CD4-positive, alpha-beta memory T cell (primary cell): Measurements from ENCODE around the gene PPME1. TPM values are rescaled to one million over a fixed set of nuclear protein-coding genes. Genes with fewer than 3 reads are reported as not detected.

Experiments used
- CTCF ChIA-PET: fragments of 350-600 bp; sonication (Branson Sonifier 250); formaldehyde crosslinking; loops from one replicate; lab custom pipeline; 2021; ENCODE audit warnings: inconsistent platforms; ENCODE audit not compliant: partially characterized antibody; lab: Charles Lee
- POLR2A ChIA-PET: fragments of 350-600 bp; sonication (Branson Sonifier 250); formaldehyde crosslinking; loops from one replicate; lab custom pipeline; 2021; ENCODE audit not compliant: partially characterized antibody; lab: Charles Lee
- DNase-seq, 5 donors: peaks; one replicate each; pipeline versions ENCODE4 v3.0.0 to v3.0.0-alpha.2; 2020 to 2022; ENCODE audit warnings: mixed read lengths in 1 of 5
- H3K27ac ChIP-seq: one replicate; pipeline ENCODE4 v1.7.0; 2013; ENCODE audit warnings: low read depth, low read length
- H3K27me3 ChIP-seq: 2 replicates; pipeline ENCODE4 v1.7.0; 2013; ENCODE audit warnings: mild to moderate bottlenecking, low read length, moderate library complexity; ENCODE audit not compliant: insufficient read depth
- H3K36me3 ChIP-seq: 2 replicates; pipeline ENCODE4 v1.7.0; 2013; ENCODE audit warnings: mild to moderate bottlenecking, low read length, moderate library complexity; ENCODE audit not compliant: insufficient read depth
- H3K4me1 ChIP-seq: 2 replicates; pipeline ENCODE4 v1.7.0; 2013; ENCODE audit warnings: mild to moderate bottlenecking, low read length, moderate library complexity; ENCODE audit not compliant: insufficient read depth
- H3K4me3 ChIP-seq, 2 donors: one replicate each; pipeline ENCODE4 v1.7.0; 2013; ENCODE audit warnings: low read length in 2 of 2, mild to moderate bottlenecking in 1 of 2
- H3K9me3 ChIP-seq, 2 donors: one replicate each; pipeline ENCODE4 v1.7.0; 2013; ENCODE audit warnings: low read length in 2 of 2, control low read depth in 1 of 2; ENCODE audit not compliant: control insufficient read depth in 1 of 2
- H3K27ac Mint-ChIP-seq, 7 donors: one replicate each; pipeline ENCODE4 v1.8.0; 2020 to 2021; ENCODE audit warnings: mixed read lengths in 7 of 7, mild to moderate bottlenecking in 6 of 7, inconsistent platforms in 3 of 7, moderate library complexity in 3 of 7
- H3K27me3 Mint-ChIP-seq, 2 donors: one replicate each; pipeline ENCODE4 v1.8.0; 2020 to 2021; ENCODE audit warnings: mixed read lengths in 2 of 2
- H3K36me3 Mint-ChIP-seq, 2 donors: one replicate each; pipeline ENCODE4 v1.8.0; 2020 to 2021; ENCODE audit warnings: mixed read lengths in 2 of 2, inconsistent platforms in 1 of 2, mild to moderate bottlenecking in 1 of 2
- H3K4me1 Mint-ChIP-seq, 4 donors: one replicate each; pipeline ENCODE4 v1.8.0; 2020 to 2021; ENCODE audit warnings: mixed read lengths in 4 of 4, mild to moderate bottlenecking in 1 of 4
- H3K4me3 Mint-ChIP-seq, 8 donors: one replicate each; pipeline ENCODE4 v1.8.0; 2020 to 2021; ENCODE audit warnings: mixed read lengths in 8 of 8, mild to moderate bottlenecking in 7 of 8, moderate library complexity in 6 of 8, inconsistent platforms in 3 of 8
- H3K9me3 Mint-ChIP-seq, 8 donors: one replicate each; pipeline ENCODE4 v1.8.0; 2020 to 2021; ENCODE audit warnings: mixed read lengths in 8 of 8, mild to moderate bottlenecking in 5 of 8, inconsistent platforms in 3 of 8, moderate library complexity in 1 of 8
- intact Hi-C: fragments of 100-400 bp; cut with micrococcal nuclease; formaldehyde crosslinking; loops from one replicate; pipeline ENCODE4 v1.15.1; 2023
- polyA plus RNA-seq, 2 donors: library from polyadenylated mRNA; unstranded; fragments of 300-500 nt; fragmentation: Illumina TruSeq; gene quantifications; one replicate each; pipeline ENCODE4 v1.2.3, GENCODE V29; 2021
- total RNA-seq, 2 experiments: library from RNA; stranded (reverse); gene quantifications; one replicate each; pipeline ENCODE4 v1.2.3, GENCODE V29; 2021

Gene PPME1
- total and polyA plus RNA-seq, 4 experiments from 2014 or later = 17.3 to 21.9 (median 21.1) TPM

- H3K27me3 ChIP-seq = no peaks in the 10 kb centered on the region
- peak overlapping the region in 1 of 7 donors; percentile 1 for H3K27ac Mint-ChIP-seq
- intact Hi-C loops = loop anchor here (5.0 to 10.0 kb wide), 2 partner anchors 129 to 293 kb away; no protein-coding TSS in a partner anchor
- H3K36me3 Mint-ChIP-seq = peaks cover 16 to 26% of the 10 kb centered on the region in 2 donors
- no peaks in the 10 kb centered on the region for H3K9me3 Mint-ChIP-seq
- peaks cover 3% of the 10 kb centered on the region for H3K36me3 ChIP-seq
- no peaks in the 10 kb centered on the region for H3K9me3 ChIP-seq
- H3K27me3 Mint-ChIP-seq = peaks cover 0 to 4% of the 10 kb centered on the region in 2 donors
- H3K4me3 ChIP-seq = no peak overlapping the region
- H3K4me1 Mint-ChIP-seq = peaks cover 0 to 7% (median 4%) of the 10 kb centered on the region in 4 donors
- CTCF ChIA-PET = interaction anchor here (1.0 kb wide), 1 partner anchor 9 kb away, joined by 3 read pairs; no protein-coding TSS in a partner anchor
- H3K4me1 ChIP-seq = no peaks in the 10 kb centered on the region
- H3K4me3 Mint-ChIP-seq = no peak overlapping the region
- POLR2A ChIA-PET = no interaction called here
- H3K27ac ChIP-seq = no peak overlapping the region
- DNase-seq = no peak
Measured at GRCh38 chr11:74257959-74258553, 87.0 kb downstream of the PPME1 start.

GRCh38 chr11:74262725-74263124 is 91.6 kb downstream of the PPME1 start:
- DNase-seq = no peak

GRCh38 chr11:74265256-74265655 is 94.2 kb downstream of the PPME1 start:
- POLR2A ChIA-PET = no interaction called here
- H3K27me3 ChIP-seq = no peaks in the 10 kb centered on the region
- H3K4me3 ChIP-seq = no peak overlapping the region
- CTCF ChIA-PET = interaction anchor here (1.2 kb wide), 1 partner anchor 10 kb away, joined by 4 read pairs; no protein-coding TSS in a partner anchor
- no peak for DNase-seq
- H3K9me3 ChIP-seq = no peaks in the 10 kb centered on the region
- Mint-ChIP-seq H3K4me3 (no peak overlapping the region), H3K36me3 (no peaks in the 10 kb centered on the region), H3K27me3 (peaks cover 0 to 5% of the 10 kb centered on the region in 2 donors), H3K27ac (no peak overlapping the region), H3K4me1 (peaks cover 10 to 14% (median 13%) of the 10 kb centered on the region in 4 donors), H3K9me3 (no peaks in the 10 kb centered on the region)
- no peak overlapping the region for H3K27ac ChIP-seq
- H3K4me1 ChIP-seq = peaks cover 11% of the 10 kb centered on the region
- no peaks in the 10 kb centered on the region for H3K36me3 ChIP-seq
- intact Hi-C loops = no loop called here

More at GRCh38 chr11:74262725-74263124, 91.6 kb downstream of the PPME1 start:
- Mint-ChIP-seq H3K27ac (no peak overlapping the region), H3K27me3 (peaks cover 0 to 4% of the 10 kb centered on the region in 2 donors), H3K9me3 (no peaks in the 10 kb centered on the region), H3K36me3 (no peaks in the 10 kb centered on the region), H3K4me1 (no peaks in the 10 kb centered on the region), H3K4me3 (no peak overlapping the region)
- ChIA-PET CTCF (no interaction called here), POLR2A (no interaction called here)
- intact Hi-C loops = no loop called here
- H3K36me3 ChIP-seq = no peaks in the 10 kb centered on the region
- no peak overlapping the region for H3K4me3 ChIP-seq
- H3K9me3 ChIP-seq = no peaks in the 10 kb centered on the region
- no peaks in the 10 kb centered on the region for H3K27me3 ChIP-seq
- no peaks in the 10 kb centered on the region for H3K4me1 ChIP-seq
- no peak overlapping the region for H3K27ac ChIP-seq

GRCh38 chr11:74267014-74267413 is 95.9 kb downstream of the PPME1 start:
- CTCF ChIA-PET = interaction anchor here (0.7 kb wide), 1 partner anchor 9 kb away, joined by 3 read pairs; no protein-coding TSS in a partner anchor
- no peaks in the 10 kb centered on the region for H3K27me3 ChIP-seq
- POLR2A ChIA-PET = no interaction called here
- Mint-ChIP-seq H3K9me3 (no peaks in the 10 kb centered on the region), H3K27ac (no peak overlapping the region), H3K27me3 (peaks cover 0 to 4% of the 10 kb centered on the region in 2 donors), H3K36me3 (no peaks in the 10 kb centered on the region), H3K4me1 (peaks cover 10 to 14% (median 13%) of the 10 kb centered on the region in 4 donors), H3K4me3 (no peak overlapping the region)
- intact Hi-C loops = no loop called here
- no peaks in the 10 kb centered on the region for H3K9me3 ChIP-seq
- DNase-seq = no peak
- no peaks in the 10 kb centered on the region for H3K36me3 ChIP-seq
- H3K4me3 ChIP-seq = no peak overlapping the region
- H3K27ac ChIP-seq = no peak overlapping the region
- peaks cover 11% of the 10 kb centered on the region for H3K4me1 ChIP-seq

GRCh38 chr11:74268456-74268855 is 97.4 kb downstream of the PPME1 start:
- H3K4me3 Mint-ChIP-seq = no peak overlapping the region
- DNase-seq = no peak
- peaks cover 3 to 9% of the 10 kb centered on the region in 2 donors for H3K27me3 Mint-ChIP-seq
- H3K36me3 Mint-ChIP-seq = no peaks in the 10 kb centered on the region
- Histone ChIP-seq H3K4me3 (no peak overlapping the region), H3K9me3 (no peaks in the 10 kb centered on the region), H3K27me3 (no peaks in the 10 kb centered on the region), H3K36me3 (no peaks in the 10 kb centered on the region), H3K4me1 (peaks cover 11% of the 10 kb centered on the region), H3K27ac (no peak overlapping the region)
- CTCF ChIA-PET = interaction anchor here (1.0 kb wide), 1 partner anchor 12 kb away, joined by 4 read pairs; no protein-coding TSS in a partner anchor
- intact Hi-C loops = no loop called here
- POLR2A ChIA-PET = no interaction called here
- peaks cover 10 to 14% (median 13%) of the 10 kb centered on the region in 4 donors for H3K4me1 Mint-ChIP-seq
- H3K9me3 Mint-ChIP-seq = no peaks in the 10 kb centered on the region
- H3K27ac Mint-ChIP-seq = no peak overlapping the region

GRCh38 chr11:74269161-74269811 is 98.2 kb downstream of the PPME1 start:
- intact Hi-C loops = no loop called here
- ChIA-PET CTCF (interaction anchor here (0.9 to 1.0 kb wide), 2 partner anchors 13 to 52 kb away, joined by 3 to 4 read pairs; no protein-coding TSS in a partner anchor), POLR2A (no interaction called here)
- peaks cover 10 to 14% (median 13%) of the 10 kb centered on the region in 4 donors for H3K4me1 Mint-ChIP-seq
- no peaks in the 10 kb centered on the region for H3K27me3 ChIP-seq
- H3K27me3 Mint-ChIP-seq = peaks cover 5 to 9% of the 10 kb centered on the region in 2 donors
- no peak overlapping the region for H3K4me3 ChIP-seq
- H3K9me3 ChIP-seq = no peaks in the 10 kb centered on the region
- no peaks in the 10 kb centered on the region for H3K36me3 Mint-ChIP-seq
- H3K4me3 Mint-ChIP-seq = peak overlapping the region in 1 of 8 donors; percentile 27
- H3K4me1 ChIP-seq = peaks cover 11% of the 10 kb centered on the region
- H3K27ac Mint-ChIP-seq = peak overlapping the region in 2 of 7 donors; percentile 38 to 58
- DNase-seq = peak in 4 of 5 donors; percentile 7 to 26 (median 14)
- no peaks in the 10 kb centered on the region for H3K36me3 ChIP-seq
- no peak overlapping the region for H3K27ac ChIP-seq
- H3K9me3 Mint-ChIP-seq = no peaks in the 10 kb centered on the region

GRCh38 chr11:74272276-74272675 is 101.2 kb downstream of the PPME1 start:
- no peaks in the 10 kb centered on the region for H3K36me3 Mint-ChIP-seq
- peaks cover 12 to 16% of the 10 kb centered on the region in 2 donors for H3K27me3 Mint-ChIP-seq
- H3K27me3 ChIP-seq = no peaks in the 10 kb centered on the region
- no peak for DNase-seq
- peaks cover 11% of the 10 kb centered on the region for H3K4me1 ChIP-seq
- intact Hi-C loops = no loop called here
- no peak overlapping the region for H3K27ac ChIP-seq
- ChIA-PET CTCF (interaction anchor here (2.0 kb wide), 1 partner anchor 17 kb away, joined by 7 read pairs; no protein-coding TSS in a partner anchor), POLR2A (no interaction called here)
- H3K4me3 Mint-ChIP-seq = no peak overlapping the region
- H3K9me3 ChIP-seq = no peaks in the 10 kb centered on the region
- no peaks in the 10 kb centered on the region for H3K36me3 ChIP-seq
- H3K27ac Mint-ChIP-seq = no peak overlapping the region
- H3K4me1 Mint-ChIP-seq = peaks cover 10 to 14% (median 13%) of the 10 kb centered on the region in 4 donors
- no peak overlapping the region for H3K4me3 ChIP-seq
- no peaks in the 10 kb centered on the region for H3K9me3 Mint-ChIP-seq
